Stimulated activated memory B cell treated with anti-CD40 and anti-IgM and Interleukin-4, amounts not matched to agents 10 μg/mL and 1 μg/mL and 100 μg/mL, for 72 hours (primary cell): ENCODE measurements around the gene MANSC1.

Source experiments
- ATAC-seq: fragments of 150-1000 bp; cut with Tn5 transposase; 2 replicates; pipeline ENCODE4 v1.10.0; 2021
- H3K27ac Mint-ChIP-seq: one replicate; pipeline ENCODE4 v1.8.0; 2022; ENCODE audit warnings: mild to moderate bottlenecking, mixed read lengths
- H3K27me3 Mint-ChIP-seq: one replicate; pipeline ENCODE4 v1.8.0; 2022; ENCODE audit warnings: mixed read lengths
- H3K36me3 Mint-ChIP-seq: one replicate; pipeline ENCODE4 v1.8.0; 2022; ENCODE audit warnings: mixed read lengths
- H3K4me1 Mint-ChIP-seq: one replicate; pipeline ENCODE4 v1.8.0; 2022; ENCODE audit warnings: mixed read lengths
- H3K4me3 Mint-ChIP-seq: one replicate; pipeline ENCODE4 v1.8.0; 2022; ENCODE audit warnings: mild to moderate bottlenecking, moderate library complexity, mixed read lengths
- H3K9me3 Mint-ChIP-seq: one replicate; pipeline ENCODE4 v1.8.0; 2022; ENCODE audit warnings: mixed read lengths

The MANSC1 gene

GRCh38 chr12:12349711-12350665 lies at the start of gene MANSC1:
Gene MANSC1 (minus strand): TSS chr12:12350242. CDS start chr12:12343314, 6,928 bp downstream.
- peak; percentile 80 for ATAC-seq
- H3K36me3 Mint-ChIP-seq: no peaks in the 10 kb centered on the region
- peak within 1 kb of the TSS; percentile 14 for H3K27ac Mint-ChIP-seq
- H3K4me3 Mint-ChIP-seq: peak within 1 kb of the TSS; percentile 64
- H3K4me1 Mint-ChIP-seq: peaks cover 7% of the 10 kb centered on the region
- H3K9me3 Mint-ChIP-seq: no peaks in the 10 kb centered on the region
- no peaks in the 10 kb centered on the region for H3K27me3 Mint-ChIP-seq

- peaks cover 5% of the 10 kb centered on the region for H3K4me1 Mint-ChIP-seq
- no peak overlapping the region for H3K4me3 Mint-ChIP-seq
- H3K27me3 Mint-ChIP-seq: no peaks in the 10 kb centered on the region
- H3K27ac Mint-ChIP-seq: no peak overlapping the region
- no peak for ATAC-seq
- H3K9me3 Mint-ChIP-seq: peaks cover 2% of the 10 kb centered on the region
- peaks cover 32% of the 10 kb centered on the region for H3K36me3 Mint-ChIP-seq
These were observed 49.1 kb upstream of the MANSC1 start for GRCh38 chr12:12399161-12399560.

- Mint-ChIP-seq H3K27me3 (no peaks in the 10 kb centered on the region), H3K9me3 (peaks cover 2% of the 10 kb centered on the region), H3K36me3 (peaks cover 27% of the 10 kb centered on the region), H3K27ac (peak overlapping the region; percentile 4), H3K4me3 (no peak overlapping the region), H3K4me1 (no peaks in the 10 kb centered on the region)
- no peak for ATAC-seq
These were observed 48.2 kb upstream of the MANSC1 start for GRCh38 chr12:12398026-12398859.

GRCh38 chr12:12397184-12397583 lies 47.1 kb upstream of the MANSC1 start:
- ATAC-seq: no peak
- H3K27me3 Mint-ChIP-seq: no peaks in the 10 kb centered on the region
- H3K4me1 Mint-ChIP-seq: no peaks in the 10 kb centered on the region
- H3K36me3 Mint-ChIP-seq: peaks cover 27% of the 10 kb centered on the region
- no peak overlapping the region for H3K27ac Mint-ChIP-seq
- no peak overlapping the region for H3K4me3 Mint-ChIP-seq
- H3K9me3 Mint-ChIP-seq: peaks cover 2% of the 10 kb centered on the region

- H3K4me1 Mint-ChIP-seq: no peaks in the 10 kb centered on the region
- no peaks in the 10 kb centered on the region for H3K27me3 Mint-ChIP-seq
- H3K27ac Mint-ChIP-seq: no peak overlapping the region
- ATAC-seq: no peak
- H3K4me3 Mint-ChIP-seq: no peak overlapping the region
- peaks cover 2% of the 10 kb centered on the region for H3K9me3 Mint-ChIP-seq
- peaks cover 27% of the 10 kb centered on the region for H3K36me3 Mint-ChIP-seq
These were observed 46.7 kb upstream of the MANSC1 start for GRCh38 chr12:12396694-12397093.

- Mint-ChIP-seq H3K36me3 (peaks cover 20% of the 10 kb centered on the region), H3K4me1 (no peaks in the 10 kb centered on the region)
These were observed 43.1 kb upstream of the MANSC1 start for GRCh38 chr12:12393171-12393570.

GRCh38 chr12:12392413-12392812 lies 42.4 kb upstream of the MANSC1 start:
- no peak for ATAC-seq
- H3K4me3 Mint-ChIP-seq: no peak overlapping the region

More at GRCh38 chr12:12393171-12393570, 43.1 kb upstream of the MANSC1 start:
- no peak overlapping the region for H3K4me3 Mint-ChIP-seq
- H3K9me3 Mint-ChIP-seq: no peaks in the 10 kb centered on the region
- no peak overlapping the region for H3K27ac Mint-ChIP-seq
- no peak for ATAC-seq
- no peaks in the 10 kb centered on the region for H3K27me3 Mint-ChIP-seq

GRCh38 chr12:12387501-12387900 lies 37.5 kb upstream of the MANSC1 start:
- Mint-ChIP-seq H3K4me3 (no peak overlapping the region), H3K9me3 (no peaks in the 10 kb centered on the region), H3K4me1 (no peaks in the 10 kb centered on the region), H3K27me3 (no peaks in the 10 kb centered on the region), H3K36me3 (peaks cover 45% of the 10 kb centered on the region), H3K27ac (no peak overlapping the region)
- no peak for ATAC-seq

More at GRCh38 chr12:12392413-12392812, 42.4 kb upstream of the MANSC1 start:
- H3K27me3 Mint-ChIP-seq: no peaks in the 10 kb centered on the region
- no peak overlapping the region for H3K27ac Mint-ChIP-seq
- H3K4me1 Mint-ChIP-seq: no peaks in the 10 kb centered on the region
- H3K9me3 Mint-ChIP-seq: no peaks in the 10 kb centered on the region
- H3K36me3 Mint-ChIP-seq: peaks cover 25% of the 10 kb centered on the region

GRCh38 chr12:12384571-12385340 lies 34.7 kb upstream of the MANSC1 start:
- Mint-ChIP-seq H3K4me3 (no peak overlapping the region), H3K27ac (no peak overlapping the region), H3K4me1 (peaks cover 8% of the 10 kb centered on the region), H3K27me3 (no peaks in the 10 kb centered on the region), H3K9me3 (no peaks in the 10 kb centered on the region), H3K36me3 (peaks cover 51% of the 10 kb centered on the region)
- ATAC-seq: no peak

GRCh38 chr12:12381982-12382381 lies 31.9 kb upstream of the MANSC1 start:
- Mint-ChIP-seq H3K27me3 (no peaks in the 10 kb centered on the region), H3K36me3 (peaks cover 45% of the 10 kb centered on the region), H3K9me3 (no peaks in the 10 kb centered on the region), H3K27ac (peak overlapping the region; percentile 40), H3K4me1 (peaks cover 11% of the 10 kb centered on the region), H3K4me3 (no peak overlapping the region)
- ATAC-seq: no peak

- H3K36me3 Mint-ChIP-seq: peaks cover 45% of the 10 kb centered on the region
- H3K4me3 Mint-ChIP-seq: no peak overlapping the region
- H3K27ac Mint-ChIP-seq: peak overlapping the region; percentile 40
- no peak for ATAC-seq
- H3K9me3 Mint-ChIP-seq: no peaks in the 10 kb centered on the region
- no peaks in the 10 kb centered on the region for H3K27me3 Mint-ChIP-seq
- H3K4me1 Mint-ChIP-seq: peaks cover 11% of the 10 kb centered on the region
These were observed 31.0 kb upstream of the MANSC1 start for GRCh38 chr12:12380949-12381593.

- Mint-ChIP-seq H3K4me3 (no peak overlapping the region), H3K27me3 (no peaks in the 10 kb centered on the region), H3K27ac (peak overlapping the region; percentile 79), H3K9me3 (no peaks in the 10 kb centered on the region), H3K36me3 (peaks cover 43% of the 10 kb centered on the region), H3K4me1 (peaks cover 11% of the 10 kb centered on the region)
- peak; percentile 69 for ATAC-seq
These were observed 30.0 kb upstream of the MANSC1 start for GRCh38 chr12:12379831-12380730.

GRCh38 chr12:12378616-12379015 lies 28.6 kb upstream of the MANSC1 start:
- H3K27ac Mint-ChIP-seq: no peak overlapping the region
- H3K36me3 Mint-ChIP-seq: peaks cover 32% of the 10 kb centered on the region
- no peak overlapping the region for H3K4me3 Mint-ChIP-seq
- ATAC-seq: no peak
- no peaks in the 10 kb centered on the region for H3K27me3 Mint-ChIP-seq
- H3K9me3 Mint-ChIP-seq: no peaks in the 10 kb centered on the region
- peaks cover 11% of the 10 kb centered on the region for H3K4me1 Mint-ChIP-seq
